ENCODE data around the gene MLLT10.

Gene MLLT10

GRCh38 chr10:21533467-21534279 is at the start of gene MLLT10:
Gene MLLT10 (plus strand): TSS chr10:21534232. CDS start chr10:21534645, 413 bp downstream.
- DNase-seq, result peak; percentile 93

DNA sequence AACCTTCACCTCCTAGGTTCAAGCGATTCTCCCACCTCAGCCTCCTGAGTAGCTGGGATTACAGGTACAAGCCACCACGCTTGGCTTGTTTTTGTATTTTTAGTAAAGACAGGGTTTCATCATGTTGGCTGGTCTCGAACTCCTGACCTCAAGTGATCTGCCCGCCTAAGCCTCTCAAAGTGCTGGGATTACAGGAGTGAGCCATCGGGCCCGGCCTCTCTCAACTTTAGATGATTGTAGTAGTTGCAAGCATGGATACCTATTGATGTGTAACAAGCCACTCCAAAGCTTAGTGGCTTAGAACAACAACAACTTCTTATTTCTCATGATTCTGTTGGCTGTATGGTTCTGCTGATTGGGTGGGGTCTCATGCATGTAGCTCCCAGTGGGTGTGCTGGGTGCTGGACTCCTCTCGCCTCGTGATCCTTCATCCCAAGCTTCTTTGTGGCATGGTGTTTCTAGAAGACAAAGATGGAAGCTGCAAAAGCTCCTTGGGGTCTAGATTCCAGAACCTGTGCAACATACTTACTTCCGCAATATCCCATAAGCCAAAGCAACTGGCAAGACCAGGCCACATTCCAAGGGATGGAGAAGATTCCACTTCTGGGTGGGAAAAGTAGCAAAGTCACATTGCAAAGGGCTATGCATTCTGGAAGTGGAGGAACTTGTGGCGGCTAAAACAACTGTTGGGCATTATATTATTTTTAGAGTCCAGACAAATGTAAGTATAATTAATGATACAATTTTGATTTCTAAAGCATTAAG is 46.4 kb upstream of the MLLT10 start:
- no peak for DNase-seq

GRCh38 chr10:21488246-21488956 is 45.6 kb upstream of the MLLT10 start:
- DNase-seq, result no peak

DNA sequence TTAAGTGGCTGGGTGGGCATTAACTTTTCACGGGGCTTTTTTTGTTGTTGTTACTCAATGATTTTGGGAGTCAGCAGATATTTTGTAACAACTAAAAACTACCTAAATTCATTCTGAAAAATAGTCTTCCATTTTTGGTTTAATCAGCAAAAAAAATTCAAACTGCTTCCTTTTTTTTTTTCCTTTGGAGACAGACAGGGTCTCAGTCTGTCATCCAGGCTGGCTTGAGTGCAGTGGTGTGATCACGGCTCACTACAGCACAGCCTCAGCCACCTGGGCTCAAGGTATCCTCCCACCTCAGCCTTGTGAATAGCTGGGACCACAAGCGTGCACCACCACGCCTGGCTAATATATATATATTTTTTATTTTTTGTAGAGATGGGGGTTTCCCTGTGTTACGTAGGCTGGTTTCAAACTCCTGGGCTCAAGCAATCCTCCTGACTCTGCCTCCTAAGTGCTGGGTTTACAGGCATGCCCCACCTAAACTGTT is 45.0 kb upstream of the MLLT10 start:
- DNase-seq, result no peak

GRCh38 chr10:21490028-21490710 is 43.9 kb upstream of the MLLT10 start:
- DNase-seq, result no peak

DNA sequence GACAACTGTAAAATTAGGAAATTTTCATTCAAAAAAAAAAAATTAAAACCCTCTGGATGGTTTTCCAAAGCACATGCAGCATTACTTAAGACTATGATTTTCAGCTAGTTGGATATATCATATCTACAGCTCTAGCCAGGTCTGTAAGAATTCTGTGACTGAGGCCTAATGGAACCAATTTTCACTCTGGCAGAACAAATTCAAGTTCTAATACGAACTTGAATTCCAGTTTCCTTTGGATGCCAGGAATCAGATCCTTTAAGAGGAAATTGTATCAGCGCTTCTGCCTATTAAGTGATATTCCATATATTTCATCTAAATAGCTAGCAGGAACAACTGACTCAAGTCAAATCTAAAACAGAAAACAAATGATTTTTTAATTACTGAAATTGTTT is 43.3 kb upstream of the MLLT10 start:
- DNase-seq, result no peak

- no peak for DNase-seq
Observed at GRCh38 chr10:21492421-21492820, 41.6 kb upstream of the MLLT10 start.

DNA sequence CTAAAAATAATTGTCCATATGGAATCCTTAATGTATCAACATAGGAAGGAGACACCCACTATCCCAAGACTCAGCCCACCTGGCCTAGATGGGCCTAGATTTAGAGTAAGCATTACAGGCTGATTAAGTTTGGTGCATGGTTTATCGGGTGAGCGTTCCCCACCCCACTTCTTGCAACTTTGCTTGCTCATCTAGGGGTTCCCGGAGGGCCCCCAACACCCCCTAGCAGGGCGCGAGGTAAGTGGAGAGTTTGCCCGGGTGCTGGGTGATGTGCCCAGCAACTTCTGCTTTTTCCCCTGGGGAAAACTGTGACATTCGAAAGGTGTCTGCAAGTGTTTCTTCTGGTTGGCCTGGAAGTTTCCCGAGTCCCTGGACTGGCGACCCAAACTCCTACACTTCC is 40.2 kb upstream of the MLLT10 start:
- no peak for DNase-seq

DNA sequence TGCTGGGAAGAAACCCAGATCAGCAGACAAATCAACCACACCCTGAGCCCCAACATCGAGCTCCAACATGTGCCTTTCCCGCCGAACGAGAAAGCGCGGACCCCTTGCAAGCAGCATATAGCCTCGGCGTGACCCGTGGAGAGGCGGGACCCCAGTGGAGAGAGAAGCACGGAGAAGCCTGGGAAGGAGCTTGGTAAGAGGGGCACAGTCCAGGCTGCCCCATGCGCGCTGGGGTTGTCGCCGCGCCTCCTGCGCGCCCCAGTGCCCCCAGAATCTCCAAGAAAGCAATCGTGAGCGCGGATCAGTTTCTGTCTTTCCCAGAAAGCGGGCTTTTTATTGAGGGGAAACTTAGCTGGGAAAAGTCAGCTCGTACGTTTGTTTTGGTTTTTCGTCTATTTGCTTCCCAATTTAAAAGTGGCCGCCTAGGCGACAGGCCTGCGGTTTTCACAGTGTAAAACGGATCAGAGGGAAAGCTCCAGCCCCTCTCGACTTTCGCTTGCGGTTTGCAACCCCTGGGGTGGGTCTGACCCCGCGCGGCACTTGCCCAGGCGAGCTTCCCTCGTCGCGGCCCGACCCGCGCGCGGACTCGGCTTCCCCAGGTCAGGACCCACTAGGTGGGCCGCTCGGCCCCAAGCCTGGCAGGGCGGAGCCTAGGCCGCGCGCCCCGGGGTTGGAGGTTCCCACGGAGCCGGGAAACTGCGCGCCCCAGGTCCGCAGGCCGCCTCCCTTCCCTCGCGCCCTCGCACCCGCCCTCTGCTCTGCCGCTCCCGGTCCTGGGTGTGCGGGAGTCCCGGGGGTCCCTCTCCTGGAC is 39.6 kb upstream of the MLLT10 start:
- peak; percentile 65 for DNase-seq

DNA sequence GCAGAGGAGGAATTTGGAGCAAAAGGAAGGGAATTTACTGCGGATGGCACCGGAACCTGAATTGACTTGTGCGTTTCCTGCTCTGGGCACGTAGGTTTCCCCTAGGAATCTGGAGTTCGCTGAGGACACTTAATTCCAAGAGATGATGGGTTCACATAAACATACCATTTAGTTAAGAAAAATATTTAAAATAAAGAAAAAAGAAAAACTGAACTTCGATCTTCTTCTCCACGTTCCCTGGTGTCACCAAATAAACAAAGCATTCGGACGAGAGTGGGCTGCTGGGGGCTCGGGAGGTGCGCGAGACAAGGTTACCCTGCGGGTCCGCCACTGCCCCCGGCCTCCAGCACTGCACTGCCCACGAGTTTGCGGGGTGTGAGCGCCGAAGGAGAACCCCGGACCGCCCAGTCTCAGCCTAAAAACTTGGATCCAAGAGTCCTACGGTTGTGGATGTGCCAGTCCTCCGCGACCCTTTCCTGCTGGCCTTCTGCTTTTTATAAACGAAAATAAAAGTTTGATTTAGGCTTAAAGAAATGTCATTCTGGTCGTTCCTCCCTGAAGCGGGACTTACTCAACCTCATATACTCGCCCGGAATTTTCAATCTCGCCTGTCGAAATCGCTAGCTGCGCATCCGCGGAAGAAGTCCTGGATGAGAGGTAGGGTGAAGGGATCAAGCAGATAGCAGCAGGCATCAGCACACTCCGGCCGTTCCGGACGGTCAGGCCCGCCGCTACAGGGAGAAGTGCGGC is 38.9 kb upstream of the MLLT10 start:
- no peak for DNase-seq

GRCh38 chr10:21495752-21496342 is 38.2 kb upstream of the MLLT10 start:
- peak; percentile 98 for DNase-seq

DNA sequence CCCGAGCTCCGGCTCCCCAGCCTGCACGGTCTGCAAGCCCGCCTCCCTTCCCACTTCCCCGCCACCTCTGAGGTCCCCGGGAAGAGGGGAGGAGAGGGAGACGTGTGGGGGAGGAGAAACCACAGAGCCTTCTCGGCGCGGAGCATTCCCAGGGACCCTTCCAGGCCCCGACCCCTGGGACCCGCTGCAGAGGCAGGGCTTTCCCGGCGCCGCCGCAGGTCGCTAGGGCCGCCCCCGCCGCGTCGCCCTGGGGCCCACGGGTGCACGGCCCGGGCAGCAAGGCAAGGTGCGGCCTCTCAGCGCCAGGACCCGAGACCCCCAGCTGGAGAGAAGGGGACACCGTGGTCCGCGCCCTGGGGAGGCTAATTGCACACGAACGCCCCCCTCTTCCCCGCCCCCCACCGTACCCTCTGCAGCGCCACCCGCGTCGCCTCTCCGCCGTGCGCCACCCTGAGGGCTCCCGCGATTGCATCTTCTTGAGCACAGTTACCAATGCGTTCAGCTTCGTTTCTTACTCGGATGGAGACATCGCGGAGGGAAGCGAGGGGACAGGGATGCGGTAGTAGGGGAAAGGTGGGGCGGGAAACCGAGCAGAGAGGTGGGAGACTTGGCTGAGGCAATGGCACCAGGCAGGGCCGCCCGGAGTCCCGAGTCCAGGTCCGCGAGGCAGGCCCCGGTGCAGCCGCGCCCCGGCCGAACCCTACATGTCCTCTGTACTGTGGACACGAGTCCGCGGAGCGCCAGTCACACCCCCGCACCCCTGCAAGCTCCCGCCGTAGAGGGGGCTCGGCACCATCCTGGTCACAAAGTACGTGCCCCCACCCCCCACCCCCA is 37.5 kb upstream of the MLLT10 start:
- DNase-seq, result peak; percentile 74

DNA sequence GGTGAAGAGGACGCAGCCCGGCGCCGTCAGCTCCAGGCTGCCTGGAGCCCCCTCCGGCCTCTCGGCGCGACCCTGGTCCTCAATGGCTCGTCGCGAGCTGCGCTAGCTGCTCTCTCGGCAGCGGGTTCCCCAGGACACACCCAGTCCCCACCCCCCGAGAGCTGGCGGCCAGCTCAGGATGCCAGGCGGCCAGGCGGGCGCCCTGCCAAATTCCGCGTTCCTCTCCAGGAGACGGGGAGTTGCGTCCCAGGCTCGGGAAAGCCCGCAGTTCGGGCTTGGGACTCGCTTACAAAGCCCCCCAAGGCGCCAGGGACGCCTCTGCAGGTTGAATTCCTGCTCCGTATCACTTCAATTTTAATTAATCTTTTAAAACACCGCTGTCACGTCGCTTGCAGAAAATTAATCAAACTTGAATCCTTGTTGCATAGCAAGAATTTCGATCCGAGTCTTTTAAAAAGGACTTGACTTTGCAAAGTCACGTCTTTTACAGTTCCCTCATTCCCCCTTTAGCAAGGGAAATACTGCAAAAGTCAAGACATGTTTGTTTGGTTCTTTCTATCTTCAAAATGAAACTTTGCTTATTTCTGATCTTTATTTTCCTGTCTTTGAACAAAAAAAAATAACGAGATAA is 36.7 kb upstream of the MLLT10 start:
- DNase-seq, result peak; percentile 71

GRCh38 chr10:21498377-21498776 is 35.7 kb upstream of the MLLT10 start:
- DNase-seq, result no peak

- DNase-seq, result no peak
Observed at GRCh38 chr10:21498986-21499385, 35.0 kb upstream of the MLLT10 start.

DNA sequence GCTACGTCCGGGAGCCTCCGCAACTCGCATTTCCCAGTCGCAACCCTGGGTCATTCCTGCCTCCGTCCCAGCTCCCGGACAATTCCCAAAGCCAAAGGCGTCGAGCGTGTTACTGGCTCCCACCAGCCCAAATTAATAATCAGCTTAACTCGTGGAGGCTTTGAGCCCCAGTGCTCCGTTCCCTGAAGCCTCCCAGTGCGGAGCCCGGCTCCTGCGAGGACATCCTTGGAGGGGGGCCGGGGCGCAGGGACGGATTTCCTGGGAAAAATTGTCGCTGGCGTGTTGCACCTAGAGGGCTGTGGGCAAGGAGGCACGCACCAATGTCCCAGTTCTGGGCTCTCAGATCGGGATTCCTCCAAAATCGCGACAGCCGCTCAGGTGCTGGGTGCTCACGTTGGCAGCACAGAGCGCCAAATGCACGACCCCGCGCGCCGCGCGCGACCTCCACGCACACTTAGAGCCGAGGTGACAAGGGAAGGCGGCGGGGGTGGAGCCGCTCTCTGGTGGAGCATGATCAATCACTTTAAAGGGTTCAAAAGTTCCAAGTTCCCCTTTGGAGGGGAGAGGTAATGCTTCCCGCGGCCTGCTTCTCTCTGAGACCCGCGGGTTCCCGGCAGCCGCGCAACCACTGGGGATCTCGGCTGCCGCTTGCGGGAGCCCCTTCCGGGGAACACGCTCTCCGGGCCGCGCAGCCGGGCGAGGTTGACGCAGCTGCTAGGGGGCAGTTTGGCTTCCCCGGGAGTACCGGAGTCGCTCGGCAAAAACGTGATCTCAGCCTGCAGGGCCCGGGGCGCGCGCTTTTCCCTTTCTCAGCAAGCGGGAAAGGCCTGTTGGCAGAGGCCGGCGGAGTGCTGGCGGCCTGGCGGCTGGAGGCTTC is 34.1 kb upstream of the MLLT10 start:
- peak; percentile 63 for DNase-seq

DNA sequence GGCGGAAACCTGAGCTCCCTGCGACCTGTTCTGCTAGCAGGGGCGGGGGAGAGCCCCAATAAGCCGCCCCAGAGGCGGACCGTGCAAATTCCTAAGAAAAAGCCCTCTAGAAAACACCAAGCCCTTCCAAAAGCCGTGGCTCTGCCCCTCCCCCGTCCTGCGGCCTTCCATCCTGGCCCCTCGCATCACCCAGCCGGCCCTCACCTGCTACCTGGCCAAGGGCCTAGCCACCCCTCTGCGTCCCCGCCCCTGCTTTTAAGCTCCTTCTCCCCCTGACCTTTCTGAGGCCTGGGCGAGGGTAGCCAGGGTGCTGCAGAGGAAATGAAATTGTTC is 33.5 kb upstream of the MLLT10 start:
- no peak for DNase-seq

GRCh38 chr10:21501091-21501490 is 32.9 kb upstream of the MLLT10 start:
- DNase-seq, result no peak
